Embryonic facial prominence (tissue), 1 donor: ENCODE results near the gene CRYBG3.

Experiments
- DNase-seq: peaks from one replicate; pipeline ENCODE4 v3.0.0-alpha.2; 2016; ENCODE audit errors: extremely low spot score

CRYBG3 gene

DNA sequence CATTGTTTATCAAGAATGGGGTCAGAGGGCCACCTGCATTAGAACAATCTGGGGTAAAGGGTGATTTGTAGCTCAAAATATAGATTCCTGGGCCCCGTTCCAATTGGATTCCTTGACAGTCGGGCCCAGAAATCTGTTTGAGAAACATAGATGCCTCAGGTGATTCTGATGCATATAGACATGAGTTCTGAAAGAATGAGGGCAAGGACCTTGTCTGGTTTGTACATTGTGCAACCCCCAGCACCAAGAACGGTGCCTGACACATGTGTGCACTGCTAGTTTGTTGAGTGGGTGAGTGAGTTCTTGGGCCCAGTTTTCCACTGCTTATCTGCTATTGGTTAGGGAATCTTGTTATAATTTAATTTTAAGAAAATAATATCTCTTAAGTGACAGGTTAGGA, 16.6 kb downstream of the CRYBG3 start:
- DNase-seq = no peak

DNA sequence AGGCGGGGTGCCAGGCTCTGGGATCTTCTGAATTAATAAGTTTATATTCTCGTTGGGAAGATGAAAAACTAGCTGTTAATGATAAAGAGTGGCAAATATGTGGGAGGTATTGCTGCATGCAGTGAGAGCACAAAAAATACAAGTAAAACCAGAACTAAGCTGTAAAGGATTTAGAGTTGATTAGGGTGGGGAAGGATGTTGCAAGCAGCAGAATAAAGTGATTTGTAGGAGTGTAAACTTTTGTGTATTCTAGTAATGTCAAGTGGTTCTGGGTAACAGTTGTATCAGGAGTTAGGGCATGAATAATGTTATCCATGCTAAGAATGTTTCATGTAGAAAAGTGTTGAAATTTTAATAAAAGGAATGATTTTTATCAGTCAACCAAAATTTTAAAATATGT, 18.1 kb downstream of the CRYBG3 start:
- no peak for DNase-seq

DNA sequence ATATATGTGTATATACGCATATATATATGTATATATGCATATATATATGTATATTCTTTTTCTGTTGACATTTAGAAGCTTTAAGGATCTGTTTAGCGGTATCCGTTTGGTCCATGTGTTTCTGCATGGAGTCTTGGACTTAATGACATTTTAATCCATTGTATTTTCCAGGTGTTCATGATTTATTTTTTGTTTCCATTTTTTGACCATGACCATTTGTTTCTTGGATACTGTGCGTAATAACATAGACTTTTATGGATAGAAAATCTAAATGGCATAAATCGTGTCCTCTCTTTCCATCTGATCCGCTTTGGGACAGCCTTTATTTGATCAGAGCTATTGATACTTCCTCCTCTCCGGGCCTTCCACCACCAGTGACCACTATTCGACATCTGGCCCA, 19.5 kb downstream of the CRYBG3 start:
- no peak for DNase-seq

DNA sequence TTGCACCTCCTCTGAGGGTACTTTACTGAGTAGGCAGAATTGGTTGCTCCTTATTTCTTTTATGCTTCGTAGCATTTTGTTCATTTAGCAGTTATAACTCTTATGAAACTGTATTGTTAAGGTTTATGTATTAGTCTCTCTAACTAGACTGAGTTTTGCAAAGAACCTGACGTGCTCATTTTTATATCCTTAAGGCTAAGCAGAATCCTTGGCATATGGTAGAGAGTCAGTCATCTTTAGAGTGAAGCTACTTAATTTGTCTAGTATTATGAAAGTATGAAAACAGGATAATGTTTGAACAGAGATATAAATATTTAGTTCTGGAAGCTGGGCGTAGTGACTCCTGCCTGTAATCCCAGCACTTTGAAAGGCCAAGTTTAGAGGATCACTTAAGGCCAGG, 20.1 kb downstream of the CRYBG3 start:
- DNase-seq = no peak

DNA sequence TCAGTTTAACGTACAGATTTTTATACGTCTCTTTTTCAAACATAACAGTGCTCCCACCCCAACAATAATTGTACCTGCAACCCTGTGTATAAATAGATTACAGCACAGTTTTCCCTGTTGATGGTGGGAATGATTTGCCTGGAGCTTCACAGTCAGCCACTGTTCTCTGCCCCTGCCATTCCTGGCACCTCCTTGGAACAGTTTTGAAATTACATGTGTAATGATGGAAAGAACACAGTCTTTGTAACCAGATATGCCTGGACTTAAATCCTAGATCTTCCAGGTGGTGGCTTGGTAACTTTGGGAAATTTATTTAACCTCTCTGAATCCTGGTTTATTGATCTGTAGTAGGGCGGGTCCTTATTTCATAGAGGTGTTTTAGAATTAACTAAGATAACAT, 27.0 kb downstream of the CRYBG3 start:
- DNase-seq = no peak

DNA sequence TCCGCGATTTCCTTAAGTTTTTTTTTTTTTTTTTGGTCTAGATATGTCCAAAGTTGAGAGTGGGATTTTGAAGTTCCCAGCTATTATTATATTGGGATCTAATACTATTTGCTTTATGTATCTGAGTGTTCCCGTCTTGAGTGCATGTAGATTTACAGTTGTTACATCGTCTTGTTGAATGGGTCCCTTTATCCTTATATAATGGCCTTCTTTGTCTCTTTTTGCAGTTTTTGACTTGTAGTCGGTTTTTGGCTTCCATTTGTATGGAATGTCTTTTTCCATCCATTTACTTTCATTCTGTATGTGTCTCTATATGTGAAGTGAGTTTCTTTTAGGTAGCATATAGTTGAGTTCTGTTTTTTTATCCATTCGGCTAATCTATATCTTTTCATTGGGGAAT, 35.6 kb downstream of the CRYBG3 start:
- DNase-seq = no peak

DNA sequence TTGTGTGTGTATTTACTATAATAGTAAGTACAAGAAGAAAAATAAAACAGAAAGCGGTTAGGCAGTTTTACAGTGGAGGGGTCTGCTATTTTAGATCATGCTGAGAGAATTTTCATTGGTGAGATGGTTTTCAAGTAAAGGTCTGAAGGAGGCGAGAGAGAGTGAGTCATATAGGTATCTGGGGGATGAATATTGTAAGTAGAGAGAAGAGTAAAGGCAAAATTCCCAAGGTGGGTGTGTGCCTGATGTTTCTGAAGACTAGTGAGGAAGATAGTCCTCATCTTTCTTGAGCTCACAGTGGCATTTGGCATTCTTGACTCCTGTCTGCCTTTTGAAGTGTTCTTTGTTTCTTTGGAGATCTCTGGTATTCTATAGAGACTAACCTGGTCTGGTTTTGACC, 38.6 kb downstream of the CRYBG3 start:
- no peak for DNase-seq

DNA sequence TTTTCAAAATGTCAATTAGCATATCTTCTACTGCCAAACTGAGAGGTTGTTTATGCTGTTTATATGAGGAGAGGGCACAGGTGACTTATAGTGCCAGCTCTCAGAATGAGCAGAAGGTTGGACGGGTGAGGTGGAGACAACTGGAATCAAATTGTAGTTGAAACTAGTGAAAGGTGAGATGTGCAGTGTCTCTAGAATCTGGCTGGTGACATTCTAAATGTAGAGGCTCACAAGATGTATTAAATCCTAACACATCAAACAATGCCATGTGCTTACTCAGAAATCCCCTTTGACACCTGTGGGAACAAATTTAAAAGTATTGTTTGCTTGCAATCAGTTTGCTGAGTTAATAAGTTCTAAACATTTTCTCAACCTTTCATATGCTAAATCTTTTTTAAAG, 40.8 kb downstream of the CRYBG3 start:
- no peak for DNase-seq

DNA sequence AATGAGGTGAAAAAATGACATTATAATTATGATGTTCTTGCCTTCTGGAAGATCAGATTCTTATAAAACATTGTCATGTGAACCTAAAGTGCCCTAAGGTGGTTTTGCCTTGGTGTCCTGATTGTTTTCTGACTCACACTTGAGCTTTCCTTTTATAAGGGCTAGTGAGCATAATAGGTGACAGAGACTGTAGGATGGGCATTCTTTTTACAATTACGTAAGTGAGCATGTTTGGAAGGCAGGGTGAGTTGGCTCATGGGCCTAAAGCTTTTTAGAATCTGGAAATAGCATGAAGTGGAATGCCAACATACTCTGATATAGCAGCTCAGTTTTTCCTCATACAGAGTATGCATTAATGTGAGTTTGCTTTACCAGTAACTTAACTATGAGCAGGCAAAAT, 41.2 kb downstream of the CRYBG3 start:
- no peak for DNase-seq

DNA sequence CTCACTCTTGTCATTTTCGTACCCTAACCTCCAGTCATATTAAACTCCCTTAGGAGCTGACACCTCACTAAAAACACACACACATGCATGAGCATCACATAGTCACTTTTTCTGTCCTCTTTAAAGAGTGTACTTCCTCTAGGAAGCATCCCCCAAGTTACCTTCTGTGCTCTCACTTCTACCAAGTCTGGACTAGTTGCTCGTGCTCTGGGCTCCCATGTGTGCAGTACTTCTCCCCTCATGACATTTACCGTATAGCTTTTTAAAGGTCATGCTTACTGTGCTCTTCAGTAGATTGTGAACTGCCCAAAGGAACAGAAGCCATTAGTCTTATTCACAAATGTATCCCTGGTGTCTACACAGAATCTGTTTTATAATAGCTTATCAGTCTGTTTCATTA, 42.0 kb downstream of the CRYBG3 start:
- DNase-seq = no peak

DNA sequence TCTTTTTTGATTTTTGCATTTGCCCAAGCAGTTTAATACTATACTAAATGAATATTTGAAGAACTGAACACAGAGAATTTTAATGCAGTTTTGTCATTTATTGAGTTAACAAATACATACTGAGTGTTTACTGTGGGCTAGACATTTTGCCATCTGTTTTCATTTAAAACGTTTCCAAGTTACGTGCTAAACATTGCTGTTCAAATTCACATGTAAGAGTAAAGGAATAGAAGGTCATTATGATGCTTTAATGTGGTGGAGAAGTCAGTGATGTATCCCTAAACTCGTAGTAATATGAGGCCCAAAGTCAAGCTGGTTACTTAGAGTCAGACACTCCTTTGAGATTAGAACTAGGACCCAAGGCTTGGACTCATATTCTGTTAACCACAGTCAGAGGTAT, 49.4 kb downstream of the CRYBG3 start:
- no peak for DNase-seq

DNA sequence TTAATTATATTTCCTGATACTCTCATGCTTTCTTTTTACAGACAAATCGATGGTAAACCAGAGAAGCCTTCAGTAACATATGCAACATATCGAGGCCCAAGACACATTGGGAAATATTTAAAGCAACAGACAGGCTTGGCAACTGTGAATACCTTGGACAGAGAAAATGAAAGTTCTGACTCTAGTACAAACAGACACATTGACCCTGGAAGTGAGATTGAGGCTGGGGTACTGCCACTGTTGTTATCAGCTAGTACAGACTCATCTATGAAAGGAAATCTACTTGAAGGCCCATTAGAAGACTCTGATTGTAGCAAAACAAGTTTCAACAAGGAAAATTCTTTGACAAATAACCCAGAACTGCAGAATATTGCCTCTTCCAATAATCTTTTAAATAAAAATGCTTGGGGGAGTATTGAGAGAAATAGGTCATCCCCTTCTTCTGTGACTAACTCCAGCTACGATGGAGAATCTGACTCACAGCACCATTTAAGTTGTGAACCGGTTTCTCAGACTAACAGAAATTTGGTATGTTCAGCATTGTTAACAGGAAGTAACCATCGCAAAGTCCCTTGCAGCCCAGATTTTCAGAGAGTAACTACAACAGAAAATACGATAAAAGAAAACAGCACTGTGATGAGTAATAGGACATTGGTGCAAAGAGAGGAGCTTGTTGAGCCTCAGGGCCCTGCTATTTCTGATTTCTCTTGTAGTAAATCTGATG, 50.2 kb downstream of the CRYBG3 start:
- peak; percentile 22 for DNase-seq

DNA sequence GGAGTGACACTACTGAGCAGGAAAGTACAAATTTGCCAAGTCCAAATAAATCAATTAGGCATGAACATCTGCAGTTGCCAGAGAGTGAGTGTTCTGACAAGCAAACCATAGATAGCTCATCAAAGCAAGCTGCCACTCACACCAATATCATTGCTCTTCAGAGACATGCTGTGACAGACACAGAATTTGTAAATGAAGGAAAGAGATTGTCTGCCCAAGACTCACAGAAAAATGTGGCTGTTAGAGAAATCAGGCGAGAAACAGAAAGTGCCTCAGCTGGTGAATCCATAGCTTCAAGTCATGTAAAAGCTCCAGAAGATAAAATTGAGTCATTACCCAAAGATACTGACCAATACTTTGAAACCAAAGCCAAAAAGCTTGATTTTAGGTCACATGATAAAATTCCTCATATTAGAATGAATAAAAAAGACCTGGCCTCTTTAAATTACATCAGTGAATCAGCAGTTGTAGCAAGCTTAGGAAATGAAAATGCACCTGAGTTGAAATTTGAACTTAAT, 50.8 kb downstream of the CRYBG3 start:
- DNase-seq = no peak

DNA sequence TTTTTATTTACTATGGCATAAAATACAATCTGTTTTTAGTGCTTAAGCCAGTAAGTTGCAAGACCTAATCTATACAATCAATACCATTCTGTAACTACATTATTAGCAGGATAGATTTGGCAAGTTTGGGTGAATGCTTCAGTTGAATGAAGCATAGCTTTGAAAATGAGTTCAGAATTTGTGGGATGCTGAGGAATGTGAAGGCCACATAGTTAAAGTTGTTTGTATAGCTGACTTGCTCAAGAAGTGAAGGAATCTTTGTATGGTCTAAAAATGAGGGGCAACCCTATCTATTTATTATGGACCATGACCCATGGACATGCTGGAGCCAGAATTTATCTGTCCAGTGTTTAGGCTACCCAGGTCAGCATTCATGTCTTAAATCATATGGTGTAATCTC, 58.5 kb downstream of the CRYBG3 start:
- DNase-seq = no peak

DNA sequence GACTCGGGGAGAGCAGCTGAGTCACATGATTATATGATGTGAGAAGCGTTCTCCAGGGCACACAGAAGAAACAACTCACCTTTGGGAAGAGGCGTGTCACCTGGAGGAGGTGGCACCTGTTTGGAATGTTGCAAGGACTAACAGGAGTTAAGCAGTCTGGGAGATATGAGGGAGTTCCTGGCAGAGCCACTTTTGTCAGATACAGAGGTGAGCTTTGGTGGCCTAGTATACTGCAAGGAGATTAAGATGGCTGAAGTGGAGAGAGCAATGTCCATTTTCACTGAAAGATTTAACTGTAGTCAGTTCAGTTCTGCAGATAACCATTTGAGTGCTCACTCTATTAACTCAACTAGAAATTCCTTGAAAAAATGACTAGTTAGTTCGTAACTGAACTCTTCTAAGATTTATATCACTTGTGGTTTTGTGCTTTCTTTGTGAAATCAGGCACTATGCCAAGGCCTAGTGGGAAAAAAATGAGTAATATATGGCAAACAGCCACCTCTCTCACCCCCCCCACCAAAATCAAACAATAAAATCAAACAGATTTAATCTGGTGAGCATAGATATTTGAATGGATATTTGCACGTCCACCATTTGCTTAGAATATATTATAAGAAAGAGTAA, 61.3 kb downstream of the CRYBG3 start:
- no peak for DNase-seq

DNA sequence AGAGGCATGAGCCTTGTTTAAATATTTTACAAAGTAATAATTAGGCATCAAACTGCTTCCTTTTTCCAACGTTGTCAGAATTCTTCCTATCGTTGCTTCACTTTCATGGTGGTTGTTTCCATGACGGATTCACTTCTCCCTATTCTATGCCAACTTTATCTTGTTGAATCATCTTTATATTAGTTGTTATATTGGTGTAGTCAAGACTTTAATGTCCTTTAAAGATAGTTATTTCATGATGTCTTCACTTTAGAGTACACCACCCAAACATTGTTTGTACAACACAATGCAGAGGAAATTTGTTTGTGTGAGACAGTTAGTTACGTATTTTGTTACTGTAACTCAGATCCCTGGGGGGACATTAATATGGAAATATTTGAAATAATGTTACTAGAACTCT, 61.9 kb downstream of the CRYBG3 start:
- DNase-seq = no peak

DNA sequence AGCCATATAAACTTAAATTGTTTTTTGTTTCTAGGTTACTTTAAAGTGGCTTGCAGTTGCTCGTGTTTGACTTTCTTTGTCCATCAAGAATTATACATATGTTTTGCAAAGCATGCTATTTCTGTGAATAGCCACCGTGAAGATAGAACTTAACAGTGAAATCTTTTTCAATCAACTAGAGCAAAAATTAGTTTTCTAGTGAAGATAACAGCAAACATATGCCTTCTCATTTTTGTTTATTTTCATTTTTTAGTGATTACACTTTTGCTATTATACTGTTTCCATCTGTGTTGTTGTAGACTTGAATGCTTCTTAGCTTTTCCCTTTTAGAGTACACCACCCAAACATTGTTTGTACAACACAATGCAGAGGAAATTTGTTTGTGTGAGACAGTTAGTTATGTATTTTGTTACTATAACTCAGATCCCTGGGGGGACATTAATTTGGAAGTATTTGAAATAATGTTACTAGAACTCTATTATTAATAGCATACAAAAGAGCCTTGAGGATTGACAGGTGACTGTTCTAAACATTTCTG, 62.8 kb downstream of the CRYBG3 start:
- DNase-seq = no peak

DNA sequence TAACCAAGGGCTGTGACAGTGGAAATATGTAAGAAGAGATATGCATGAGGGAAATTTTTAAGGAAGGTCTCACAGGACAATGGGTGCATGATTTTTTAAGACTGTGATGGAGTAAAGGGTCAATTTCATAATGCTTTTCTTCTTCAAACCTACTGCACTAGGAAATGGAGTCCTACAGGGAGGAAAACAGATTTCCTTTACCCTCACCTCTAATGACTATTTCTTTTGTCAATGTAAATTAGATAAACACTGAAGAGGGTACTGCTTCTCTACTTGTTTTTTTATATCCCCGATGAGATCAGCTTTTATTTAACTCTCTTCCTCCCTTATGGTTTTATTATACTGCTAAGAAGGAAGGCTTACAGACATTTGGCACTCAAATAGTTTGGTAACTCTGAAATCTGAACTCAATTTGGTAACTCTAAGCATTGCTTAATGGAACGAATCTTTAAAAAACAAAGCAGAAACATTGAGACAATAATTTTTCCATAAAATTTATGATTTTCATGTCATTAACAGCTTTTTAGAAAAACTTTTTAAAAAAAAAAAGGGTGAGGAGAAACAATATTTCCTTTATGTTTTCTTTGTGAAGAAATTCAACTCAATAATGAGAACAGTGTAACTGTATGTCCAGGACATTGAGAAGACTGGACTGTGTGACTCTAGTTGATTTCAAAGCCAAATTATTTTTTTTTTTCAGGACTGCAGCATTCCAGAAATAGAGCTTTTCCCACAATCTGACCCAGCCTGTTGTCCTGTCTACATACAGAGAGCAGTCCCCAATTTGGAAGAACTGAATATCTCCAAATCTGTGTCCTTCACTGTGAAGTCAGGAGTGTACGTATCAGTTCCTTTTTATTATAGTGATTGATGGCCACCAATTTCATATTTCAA, 64.4 kb downstream of the CRYBG3 start:
- DNase-seq = no peak

DNA sequence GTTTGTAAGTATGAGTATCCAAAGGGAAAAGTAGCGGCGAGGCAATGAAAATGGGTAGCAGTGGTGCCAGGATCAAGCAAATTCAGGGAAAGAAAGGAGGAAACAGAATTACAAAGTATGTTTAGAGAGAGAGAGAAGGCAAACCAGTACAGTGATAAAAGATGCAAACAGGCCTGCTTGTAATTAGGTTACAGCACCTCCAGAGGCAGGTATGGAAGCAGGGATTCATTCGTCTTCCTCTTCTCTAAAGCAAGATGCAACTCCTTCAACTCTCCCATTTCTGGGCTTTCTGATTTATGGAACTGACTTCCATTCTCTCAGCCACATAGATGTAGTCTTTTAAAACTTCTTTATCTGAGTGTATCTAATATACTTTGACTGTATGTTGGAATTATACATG, 68.0 kb downstream of the CRYBG3 start:
- no peak for DNase-seq

DNA sequence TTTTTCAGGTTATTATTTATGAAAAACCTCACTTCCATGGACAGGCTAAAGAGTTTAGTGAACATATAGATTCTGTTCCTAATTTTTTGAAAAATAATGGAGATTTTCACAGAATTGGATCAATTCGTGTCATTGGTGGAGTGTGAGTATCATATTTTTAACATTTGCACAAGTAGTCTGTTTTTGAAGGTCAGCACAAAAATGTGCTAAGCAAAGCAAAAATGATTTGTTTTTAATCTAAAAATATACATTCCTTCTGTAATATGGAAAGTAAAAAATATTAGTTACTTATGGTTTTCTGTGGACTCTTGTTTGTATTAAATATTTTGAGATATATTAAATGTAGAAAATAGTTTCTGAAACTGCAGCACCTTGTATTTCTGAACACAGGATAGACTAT, 71.0 kb downstream of the CRYBG3 start:
- no peak for DNase-seq

DNA sequence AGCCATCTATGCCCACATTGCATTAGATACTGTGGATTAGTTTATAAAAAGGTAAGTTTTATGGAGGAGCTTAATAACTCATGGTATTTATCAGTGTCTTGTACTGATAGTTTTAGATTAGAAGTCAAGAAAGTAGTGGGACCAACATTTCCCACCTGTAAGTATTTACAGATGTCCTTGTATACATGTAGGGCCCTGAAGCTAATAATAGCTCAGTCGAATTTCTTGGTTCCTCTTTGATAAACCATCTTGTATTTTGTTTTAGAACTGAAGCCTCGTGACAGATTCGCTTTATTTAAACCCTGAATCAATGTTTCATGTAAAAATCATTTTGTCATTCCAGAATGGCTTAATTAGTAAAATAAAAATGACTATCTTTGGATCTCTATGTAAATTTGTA, 73.4 kb downstream of the CRYBG3 start:
- DNase-seq = no peak

DNA sequence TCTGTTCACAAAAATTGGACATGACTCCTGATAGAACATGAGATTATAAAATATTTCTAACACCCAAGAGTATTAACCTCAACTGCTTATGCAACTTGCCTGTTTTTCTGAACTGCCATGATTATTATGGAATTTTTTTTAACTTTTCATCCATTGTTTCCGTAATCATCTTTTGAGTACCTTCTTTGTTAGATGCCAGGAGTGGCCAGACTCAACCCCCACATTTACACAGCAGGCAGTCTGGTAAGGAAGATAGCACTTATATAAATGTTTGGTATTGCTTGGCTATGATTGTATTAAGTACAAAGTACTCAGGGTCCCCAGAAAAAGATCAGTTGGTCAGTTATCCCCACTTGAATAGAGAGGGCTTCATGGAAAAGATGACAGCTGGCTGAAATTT, 74.3 kb downstream of the CRYBG3 start:
- no peak for DNase-seq
